Measurements from ENCODE around the gene PRELID1. TPM values are rescaled to one million over a fixed set of nuclear protein-coding genes. Genes with fewer than 3 reads are reported as not detected.

The PRELID1 gene
- total RNA-seq, 2 experiments from 2014 or later = 33.1 to 35.0 TPM

DNA sequence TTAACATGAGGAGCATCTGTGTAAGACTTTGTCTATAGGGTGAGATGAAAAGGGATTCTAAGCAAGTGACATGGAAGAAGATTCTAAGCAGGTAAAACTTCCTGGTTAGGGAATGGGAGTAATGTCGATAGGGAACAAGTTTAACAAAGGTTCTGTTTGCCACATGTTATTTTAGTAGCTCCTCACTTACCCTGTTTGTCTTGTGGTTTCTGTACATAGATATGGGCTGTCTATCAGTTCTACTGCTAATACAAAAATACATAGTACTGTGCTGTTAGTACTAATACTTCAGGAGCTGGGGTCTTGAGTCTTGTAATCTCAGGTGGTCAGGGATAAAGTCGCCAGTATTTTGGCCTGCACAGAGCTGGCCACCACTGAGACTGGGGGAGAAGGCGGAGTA lies 32.9 kb upstream of the PRELID1 start:
- ChIA-PET POLR2A (interaction anchor here (0.6 kb wide), 1 partner anchor 665 kb away, joined by 3 read pairs; no protein-coding TSS in a partner anchor), CTCF (no interaction called here)
- Mint-ChIP-seq H3K36me3 (ENCODE audit: low read depth) (peaks cover 93% of the 10 kb centered on the region), H3K4me1 (ENCODE audit: low read depth) (no peaks in the 10 kb centered on the region), H3K27ac (no peak overlapping the region), H3K27me3 (no peaks in the 10 kb centered on the region), H3K4me3 (no peak overlapping the region), H3K9me3 (no peaks in the 10 kb centered on the region)
- no peaks in the 10 kb centered on the region for H3K27me3 ChIP-seq (ENCODE audit: control insufficient read depth in 1 of 2, insufficient read depth in 2 of 2, low read length in 2 of 2)
- H3K4me3 ChIP-seq (ENCODE audit: low read length) = no peak overlapping the region
- intact Hi-C loops (cut with DNase I, micrococcal nuclease) = no loop called here
- H3K9me3 ChIP-seq (ENCODE audit: control insufficient read depth in 1 of 2, insufficient read depth in 1 of 2, low read length in 2 of 2) = no peaks in the 10 kb centered on the region
- H3K4me1 ChIP-seq (ENCODE audit: insufficient read depth, low read length) = no peaks in the 10 kb centered on the region
- DNase-seq = no peak
- TF ChIP-seq, protein P1, sequence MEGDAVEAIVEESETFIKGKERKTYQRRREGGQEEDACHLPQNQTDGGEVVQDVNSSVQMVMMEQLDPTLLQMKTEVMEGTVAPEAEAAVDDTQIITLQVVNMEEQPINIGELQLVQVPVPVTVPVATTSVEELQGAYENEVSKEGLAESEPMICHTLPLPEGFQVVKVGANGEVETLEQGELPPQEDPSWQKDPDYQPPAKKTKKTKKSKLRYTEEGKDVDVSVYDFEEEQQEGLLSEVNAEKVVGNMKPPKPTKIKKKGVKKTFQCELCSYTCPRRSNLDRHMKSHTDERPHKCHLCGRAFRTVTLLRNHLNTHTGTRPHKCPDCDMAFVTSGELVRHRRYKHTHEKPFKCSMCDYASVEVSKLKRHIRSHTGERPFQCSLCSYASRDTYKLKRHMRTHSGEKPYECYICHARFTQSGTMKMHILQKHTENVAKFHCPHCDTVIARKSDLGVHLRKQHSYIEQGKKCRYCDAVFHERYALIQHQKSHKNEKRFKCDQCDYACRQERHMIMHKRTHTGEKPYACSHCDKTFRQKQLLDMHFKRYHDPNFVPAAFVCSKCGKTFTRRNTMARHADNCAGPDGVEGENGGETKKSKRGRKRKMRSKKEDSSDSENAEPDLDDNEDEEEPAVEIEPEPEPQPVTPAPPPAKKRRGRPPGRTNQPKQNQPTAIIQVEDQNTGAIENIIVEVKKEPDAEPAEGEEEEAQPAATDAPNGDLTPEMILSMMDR (IDR thresholded peaks at IDR 0.05) = no peak
- no peak overlapping the region for H3K27ac ChIP-seq (ENCODE audit: low read depth in 1 of 2, low read length in 2 of 2)
- ATAC-seq (ENCODE audit: poor library complexity) = no peak
- peaks cover 88% of the 10 kb centered on the region for H3K36me3 ChIP-seq (ENCODE audit: insufficient read depth, low read length)

DNA sequence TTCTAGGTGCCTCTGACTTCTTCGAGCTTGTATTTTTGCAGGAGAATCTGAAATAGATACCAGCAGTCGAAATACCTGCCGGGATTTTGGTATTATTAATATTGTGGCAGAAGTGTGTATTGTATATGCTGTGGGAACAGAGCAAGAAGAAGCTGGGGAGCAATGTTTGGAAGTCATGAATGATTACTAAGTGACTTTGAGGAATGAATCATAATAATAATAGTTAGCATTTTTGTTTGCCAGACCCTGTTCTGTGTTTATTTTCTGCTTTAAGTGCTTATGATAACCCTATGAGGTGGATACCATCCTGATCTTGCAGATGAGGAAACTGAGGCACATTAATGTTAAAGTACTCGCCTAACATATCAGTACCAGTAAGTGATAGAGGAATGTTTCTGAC lies 32.5 kb upstream of the PRELID1 start:
- no peaks in the 10 kb centered on the region for H3K4me1 ChIP-seq (ENCODE audit: insufficient read depth, low read length)
- Mint-ChIP-seq H3K4me3 (no peak overlapping the region), H3K9me3 (no peaks in the 10 kb centered on the region), H3K36me3 (ENCODE audit: low read depth) (peaks cover 90% of the 10 kb centered on the region), H3K27ac (no peak overlapping the region), H3K27me3 (no peaks in the 10 kb centered on the region), H3K4me1 (ENCODE audit: low read depth) (no peaks in the 10 kb centered on the region)
- no peaks in the 10 kb centered on the region for H3K9me3 ChIP-seq (ENCODE audit: control insufficient read depth in 1 of 2, insufficient read depth in 1 of 2, low read length in 2 of 2)
- no peak overlapping the region for H3K27ac ChIP-seq (ENCODE audit: low read depth in 1 of 2, low read length in 2 of 2)
- ChIA-PET CTCF (no interaction called here), POLR2A (interaction anchor here (0.5 kb wide), 1 partner anchor 12 kb away, joined by 3 read pairs; no protein-coding TSS in a partner anchor)
- no peaks in the 10 kb centered on the region for H3K27me3 ChIP-seq (ENCODE audit: control insufficient read depth in 1 of 2, insufficient read depth in 2 of 2, low read length in 2 of 2)
- intact Hi-C loops (cut with DNase I, micrococcal nuclease) = no loop called here
- TF ChIP-seq, protein P1 (IDR thresholded peaks at IDR 0.05) = no peak
- H3K4me3 ChIP-seq (ENCODE audit: low read length) = no peak overlapping the region
- DNase-seq = no peak
- ATAC-seq (ENCODE audit: poor library complexity) = no peak
- peaks cover 88% of the 10 kb centered on the region for H3K36me3 ChIP-seq (ENCODE audit: insufficient read depth, low read length)

DNA sequence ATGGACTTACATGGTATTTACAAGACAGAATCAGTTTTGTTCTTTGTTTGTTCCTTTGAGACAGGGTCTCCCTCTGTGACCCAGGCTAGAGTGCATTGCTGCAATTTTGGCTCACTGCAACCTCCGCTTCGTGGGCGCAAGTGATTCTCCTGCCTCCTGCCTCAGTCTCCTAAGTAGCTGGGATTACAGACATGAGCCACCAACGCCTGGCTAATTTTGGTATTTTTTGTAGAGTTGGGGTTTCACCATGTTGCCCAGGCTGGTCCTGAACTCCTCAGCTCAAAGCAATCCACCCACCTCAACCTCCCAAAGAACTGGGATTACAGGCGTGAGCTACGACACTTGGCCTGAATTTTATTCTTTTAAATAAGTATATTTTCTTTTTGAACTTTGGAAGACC lies 27.7 kb upstream of the PRELID1 start:
- Mint-ChIP-seq H3K9me3 (no peaks in the 10 kb centered on the region), H3K4me3 (no peak overlapping the region), H3K27ac (no peak overlapping the region), H3K4me1 (ENCODE audit: low read depth) (no peaks in the 10 kb centered on the region), H3K36me3 (ENCODE audit: low read depth) (peaks cover 85% of the 10 kb centered on the region), H3K27me3 (no peaks in the 10 kb centered on the region)
- intact Hi-C loops (cut with DNase I, micrococcal nuclease) = no loop called here
- TF ChIP-seq, protein P1 (IDR thresholded peaks at IDR 0.05) = no peak
- no peak for ATAC-seq (ENCODE audit: poor library complexity)
- CTCF ChIA-PET = no interaction called here
- Histone ChIP-seq H3K27me3 (ENCODE audit: control insufficient read depth in 1 of 2, insufficient read depth in 2 of 2, low read length in 2 of 2) (no peaks in the 10 kb centered on the region), H3K4me1 (ENCODE audit: insufficient read depth, low read length) (no peaks in the 10 kb centered on the region), H3K27ac (ENCODE audit: low read depth in 1 of 2, low read length in 2 of 2) (no peak overlapping the region), H3K4me3 (ENCODE audit: low read length) (no peak overlapping the region), H3K9me3 (ENCODE audit: control insufficient read depth in 1 of 2, insufficient read depth in 1 of 2, low read length in 2 of 2) (no peaks in the 10 kb centered on the region), H3K36me3 (ENCODE audit: insufficient read depth, low read length) (peaks cover 73% of the 10 kb centered on the region)
- no peak for DNase-seq
- POLR2A ChIA-PET = no interaction called here
